HepG2 (cell line): ENCODE results near the gene UBAP1L.

ENCODE experiments used
- HNF4G ChIP-seq, 2 experiments: sonication (generic) in 1 of 2; formaldehyde crosslinking in 1 of 2; IDR thresholded peaks; 2 replicates each; pipeline versions ENCODE4 v1.4.0 to v1.6.1; 2011 to 2020; ENCODE audit warnings: borderline replicate concordance in 2 of 2, low read depth in 2 of 2, mild to moderate bottlenecking in 2 of 2, low read length in 1 of 2, missing genetic modification reagents in 1 of 2, moderate library complexity in 1 of 2
- ZNF24 ChIP-seq: fragments of 450-650 bp; IDR thresholded peaks from 2 replicates; pipeline ENCODE4 v1.6.1; 2017; ENCODE audit warnings: antibody characterized with exemption, mild to moderate bottlenecking
- ZNF292 ChIP-seq: sonication (generic); formaldehyde crosslinking; IDR thresholded peaks from 2 replicates; pipeline ENCODE4 v1.8.1; 2022; ENCODE audit warnings: mild to moderate bottlenecking, low read depth, missing genetic modification reagents, borderline replicate concordance
- ZNF772 ChIP-seq: sonication (generic); formaldehyde crosslinking; IDR thresholded peaks from 2 replicates; pipeline ENCODE4 v1.5.0; 2020; ENCODE audit warnings: mild to moderate bottlenecking, missing genetic modification reagents
- TF ChIP-seq, protein P1 (sequence below): sonication (generic); formaldehyde crosslinking; IDR thresholded peaks from 2 replicates; pipeline ENCODE4 v1.4.0; 2020; ENCODE audit warnings: missing genetic modification reagents
- TF ChIP-seq, protein P2 (sequence below): IDR thresholded peaks from 2 replicates; pipeline ENCODE4 v1.6.1; 2012; ENCODE audit warnings: low read depth, low read length, improper control_type of control experiment

DNA sequence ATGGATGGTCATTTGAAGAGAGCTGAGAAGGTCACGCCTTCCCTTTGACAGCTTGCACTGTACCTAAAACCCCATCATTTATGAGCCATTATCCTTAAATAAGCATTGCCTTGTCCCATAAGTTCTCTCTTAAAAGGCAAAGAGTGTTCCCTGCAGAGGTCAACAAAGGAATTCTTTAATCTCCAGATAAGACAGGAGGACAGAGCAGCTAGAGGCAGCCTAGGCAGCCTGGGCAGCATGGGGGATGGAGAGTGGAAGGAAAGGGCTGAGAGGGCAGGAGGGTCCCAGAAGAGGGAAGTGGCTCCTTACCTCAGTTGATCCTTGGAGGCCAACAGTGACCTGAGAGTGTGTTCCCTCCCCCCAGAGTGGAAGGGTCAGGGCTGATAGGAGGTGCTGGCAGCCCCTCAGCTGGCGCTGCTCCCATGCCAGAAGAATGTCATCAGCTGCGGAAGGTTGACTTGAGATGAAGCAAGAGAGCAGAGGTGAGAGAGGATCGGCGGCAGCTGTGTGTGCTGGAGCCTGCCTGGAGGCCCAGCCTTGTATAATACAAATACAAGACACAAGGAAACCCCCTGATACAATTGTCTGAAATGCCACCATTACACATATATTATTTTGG lies 25.7 kb downstream of the UBAP1L start:
- TF ChIP-seq ZNF772 (CRISPR knock-in tag), result no peak
- no peak for TF ChIP-seq ZNF292
- TF ChIP-seq, protein P1, sequence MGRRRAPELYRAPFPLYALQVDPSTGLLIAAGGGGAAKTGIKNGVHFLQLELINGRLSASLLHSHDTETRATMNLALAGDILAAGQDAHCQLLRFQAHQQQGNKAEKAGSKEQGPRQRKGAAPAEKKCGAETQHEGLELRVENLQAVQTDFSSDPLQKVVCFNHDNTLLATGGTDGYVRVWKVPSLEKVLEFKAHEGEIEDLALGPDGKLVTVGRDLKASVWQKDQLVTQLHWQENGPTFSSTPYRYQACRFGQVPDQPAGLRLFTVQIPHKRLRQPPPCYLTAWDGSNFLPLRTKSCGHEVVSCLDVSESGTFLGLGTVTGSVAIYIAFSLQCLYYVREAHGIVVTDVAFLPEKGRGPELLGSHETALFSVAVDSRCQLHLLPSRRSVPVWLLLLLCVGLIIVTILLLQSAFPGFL (CRISPR knock-in tag), result no peak
- TF ChIP-seq, protein P2, sequence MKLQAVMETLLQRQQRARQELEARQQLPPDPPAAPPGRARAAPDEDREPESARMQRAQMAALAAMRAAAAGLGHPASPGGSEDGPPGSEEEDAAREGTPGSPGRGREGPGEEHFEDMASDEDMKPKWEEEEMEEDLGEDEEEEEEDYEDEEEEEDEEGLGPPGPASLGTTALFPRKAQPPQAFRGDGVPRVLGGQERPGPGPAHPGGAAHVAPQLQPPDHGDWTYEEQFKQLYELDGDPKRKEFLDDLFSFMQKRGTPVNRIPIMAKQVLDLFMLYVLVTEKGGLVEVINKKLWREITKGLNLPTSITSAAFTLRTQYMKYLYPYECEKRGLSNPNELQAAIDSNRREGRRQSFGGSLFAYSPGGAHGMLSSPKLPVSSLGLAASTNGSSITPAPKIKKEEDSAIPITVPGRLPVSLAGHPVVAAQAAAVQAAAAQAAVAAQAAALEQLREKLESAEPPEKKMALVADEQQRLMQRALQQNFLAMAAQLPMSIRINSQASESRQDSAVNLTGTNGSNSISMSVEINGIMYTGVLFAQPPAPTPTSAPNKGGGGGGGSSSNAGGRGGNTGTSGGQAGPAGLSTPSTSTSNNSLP, result no peak
- no peak; the same call in 1 of the 2 replicates for TF ChIP-seq HNF4G (IDR thresholded peaks at IDR 0.05; ENCODE audit: borderline replicate concordance, low read depth, low read length)
- no peak for TF ChIP-seq HNF4G (CRISPR knock-in tag; IDR thresholded peaks at IDR 0.05; ENCODE audit: borderline replicate concordance, low read depth)
- TF ChIP-seq ZNF24, result no peak
